ENCODE results near the gene DHRS13. TPM values are rescaled to one million over a fixed set of nuclear protein-coding genes. Genes with fewer than 3 reads are reported as not detected.

Gene DHRS13
- total RNA-seq, 8 experiments from 2014 or later: 2.2 to 14.4 (median 11.1) TPM

GRCh38 chr17:28873839-28874238 lies 29.0 kb downstream of the DHRS13 start:
- no peak overlapping the region for H3K4me3 ChIP-seq
- peaks cover 3 to 6% of the 10 kb centered on the region in 2 donors for H3K4me1 ChIP-seq (replicated peaks in 1 of 2)
- no peak overlapping the region for H3K27ac ChIP-seq
- ATAC-seq (replicated peaks in 6 of 8): no peak
- WGBS, 10 experiments: 69 to 93% (median 90%) methylated on average over 3 to 7 of the region's 7 CpGs
- in situ Hi-C loops (cut with MboI; ENCODE audit: low pct_unique_long_range_greater_than_20kb in 2 of 9, low sequenced_read_pairs in 9 of 9, unreplicated experiment in 9 of 9): loop anchor here in 1 of 9 experiments (25.0 kb wide), 1 partner anchor 112 kb away; no protein-coding TSS in a partner anchor

GRCh38 chr17:28871056-28871579 lies 31.8 kb downstream of the DHRS13 start:
- WGBS, 10 experiments: 80 to 100% (median 92%) methylated on average over 1 to 5 of the region's 6 CpGs; no CpG with 5 or more reads in 5 of the 10 experiments
- in situ Hi-C loops (cut with MboI; ENCODE audit: low pct_unique_long_range_greater_than_20kb in 2 of 9, low sequenced_read_pairs in 9 of 9, unreplicated experiment in 9 of 9): loop anchor here in 1 of 9 experiments (25.0 kb wide), 1 partner anchor 109 kb away; no protein-coding TSS in a partner anchor
- peaks cover 3 to 6% of the 10 kb centered on the region in 2 donors for H3K4me1 ChIP-seq (replicated peaks in 1 of 2)

GRCh38 chr17:28867276-28867675 lies 35.6 kb downstream of the DHRS13 start:
- ATAC-seq (replicated peaks in 6 of 8): no peak
- H3K27ac ChIP-seq: no peak overlapping the region
- in situ Hi-C loops (cut with MboI; ENCODE audit: low pct_unique_long_range_greater_than_20kb in 2 of 9, low sequenced_read_pairs in 9 of 9, unreplicated experiment in 9 of 9): loop anchor here in 1 of 9 experiments (25.0 kb wide), 1 partner anchor 105 kb away; no protein-coding TSS in a partner anchor
- no peaks in the 10 kb centered on the region for H3K4me1 ChIP-seq (replicated peaks in 1 of 2)
- WGBS, 10 experiments: 67 to 100% (median 91%) methylated on average over 1 to 7 of the region's 7 CpGs; no CpG with 5 or more reads in 1 of the 10 experiments
- H3K4me3 ChIP-seq: no peak overlapping the region

More at GRCh38 chr17:28871056-28871579, 31.8 kb downstream of the DHRS13 start:
- Histone ChIP-seq H3K27ac (no peak overlapping the region), H3K4me3 (no peak overlapping the region)
- ATAC-seq (replicated peaks in 6 of 8): no peak

DNA sequence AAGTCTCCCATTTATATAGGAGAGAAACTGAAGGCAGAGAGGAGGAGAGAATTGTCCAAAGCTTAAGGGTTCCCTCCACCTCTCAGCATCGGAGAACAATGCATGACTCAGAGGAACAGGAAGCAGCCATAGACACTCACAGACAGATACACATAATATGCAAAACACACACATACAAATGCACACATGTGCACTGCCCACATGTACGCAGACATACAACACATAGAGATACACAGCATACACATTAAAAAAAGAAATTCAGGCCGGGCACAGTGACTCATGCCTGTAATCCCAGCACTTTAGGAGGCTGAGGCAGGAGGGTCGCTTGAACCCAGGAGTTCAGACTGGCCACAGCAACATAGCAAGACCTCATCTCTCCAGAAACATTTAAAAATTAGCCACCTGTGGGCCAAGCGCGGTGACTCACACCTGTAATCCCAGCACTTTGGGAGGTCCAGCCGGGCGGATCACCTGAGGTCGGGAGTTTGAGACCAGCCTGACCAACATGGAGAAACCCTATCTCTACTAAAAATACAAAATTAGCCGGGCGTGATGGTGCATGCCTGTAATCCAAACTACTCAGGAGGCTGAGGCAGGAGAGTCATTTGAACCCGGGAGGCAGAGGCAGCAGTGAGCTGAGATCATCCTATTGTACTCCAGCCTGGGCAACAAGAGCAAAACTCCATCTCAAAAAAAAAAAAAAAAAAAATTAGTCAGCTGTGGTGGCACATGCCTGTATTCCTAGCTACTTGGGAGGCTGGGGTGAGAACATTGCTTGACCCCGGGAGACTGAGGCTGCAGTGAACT lies 36.7 kb downstream of the DHRS13 start:
- Histone ChIP-seq H3K27ac (no peak overlapping the region), H3K4me1 (replicated peaks in 1 of 2) (no peaks in the 10 kb centered on the region), H3K4me3 (no peak overlapping the region)
- 0 to 98% (median 67%) methylated on average over 1 to 11 of the region's 13 CpGs; no CpG with 5 or more reads in 1 of the 10 experiments for WGBS, 10 experiments
- ATAC-seq (replicated peaks in 6 of 8): peak in 5 of 8 experiments; percentile 24 to 89 (median 63)
- in situ Hi-C loops (cut with MboI; ENCODE audit: low pct_unique_long_range_greater_than_20kb in 2 of 9, low sequenced_read_pairs in 9 of 9, unreplicated experiment in 9 of 9): loop anchor here in 1 of 9 experiments (25.0 kb wide), 1 partner anchor 104 kb away; no protein-coding TSS in a partner anchor

GRCh38 chr17:28864991-28865849 lies 37.7 kb downstream of the DHRS13 start:
- in situ Hi-C loops (cut with MboI; ENCODE audit: low pct_unique_long_range_greater_than_20kb in 2 of 9, low sequenced_read_pairs in 9 of 9, unreplicated experiment in 9 of 9): loop anchor here in 1 of 9 experiments (25.0 kb wide), 1 partner anchor 103 kb away; no protein-coding TSS in a partner anchor
- WGBS, 10 experiments: 20 to 100% (median 60%) methylated on average over 1 to 10 of the region's 11 CpGs; no CpG with 5 or more reads in 1 of the 10 experiments
- H3K27ac ChIP-seq: peak overlapping the region in 1 of 2 donors; percentile 25
- peak in 3 of 8 experiments; percentile 41 to 67 (median 63) for ATAC-seq (replicated peaks in 6 of 8)
- H3K4me1 ChIP-seq (replicated peaks in 1 of 2): no peaks in the 10 kb centered on the region
- no peak overlapping the region for H3K4me3 ChIP-seq

DNA sequence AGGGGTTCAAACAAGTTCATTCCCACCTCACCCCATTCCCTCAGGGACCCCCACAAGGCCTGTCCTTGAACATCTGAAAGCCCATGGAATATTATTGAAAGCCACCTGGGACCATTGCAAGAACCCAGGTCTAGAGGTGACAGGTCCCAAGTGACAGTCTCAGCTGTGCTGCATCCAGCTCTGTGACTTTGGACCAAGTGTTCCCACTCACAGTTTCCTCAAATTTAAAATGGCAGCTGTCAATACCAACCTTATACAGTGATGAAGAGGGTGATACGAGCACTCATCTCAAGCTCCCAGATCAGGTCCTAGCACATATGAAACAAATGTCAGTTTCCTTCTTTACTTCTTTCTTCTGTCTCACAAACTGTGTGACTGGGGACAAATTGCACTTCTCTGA lies 38.9 kb downstream of the DHRS13 start:
- in situ Hi-C loops (cut with MboI; ENCODE audit: low pct_unique_long_range_greater_than_20kb in 2 of 9, low sequenced_read_pairs in 9 of 9, unreplicated experiment in 9 of 9): loop anchor here in 1 of 9 experiments (25.0 kb wide), 1 partner anchor 102 kb away; no protein-coding TSS in a partner anchor
- H3K4me1 ChIP-seq (replicated peaks in 1 of 2): no peaks in the 10 kb centered on the region
- H3K4me3 ChIP-seq: no peak overlapping the region
- no peak for ATAC-seq (replicated peaks in 6 of 8)
- no peak overlapping the region for H3K27ac ChIP-seq
- 80 to 100% (median 100%) methylated on average over 1 of the region's 1 CpG; no CpG with 5 or more reads in 5 of the 10 experiments for WGBS, 10 experiments

DNA sequence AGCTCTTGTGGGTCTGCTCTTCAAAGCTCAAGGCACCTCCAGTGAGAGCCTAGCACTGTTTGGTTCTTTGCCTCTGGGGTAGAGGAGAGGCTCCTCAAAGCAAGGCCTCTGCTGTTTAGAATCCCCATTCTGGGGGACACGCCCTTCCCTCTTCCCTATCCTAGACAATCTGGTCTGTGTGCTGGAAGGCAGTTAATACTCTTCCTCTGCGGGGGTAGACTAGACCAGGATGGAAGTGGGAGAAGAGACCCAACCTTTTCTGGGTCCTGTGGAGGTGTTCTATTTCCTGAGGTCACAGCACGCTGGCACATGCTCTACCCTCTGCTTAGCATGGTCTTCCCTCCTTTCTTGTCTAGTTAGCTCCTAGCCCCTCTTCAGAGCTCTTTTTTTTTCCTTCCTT lies 40.3 kb downstream of the DHRS13 start:
- Histone ChIP-seq H3K27ac (no peak overlapping the region), H3K4me1 (replicated peaks in 1 of 2) (no peaks in the 10 kb centered on the region), H3K4me3 (no peak overlapping the region)
- WGBS, 10 experiments: 84 to 100% (median 87%) methylated on average over 1 to 3 of the region's 3 CpGs; no CpG with 5 or more reads in 4 of the 10 experiments
- no peak for ATAC-seq (replicated peaks in 6 of 8)
- in situ Hi-C loops (cut with MboI; ENCODE audit: low pct_unique_long_range_greater_than_20kb in 2 of 9, low sequenced_read_pairs in 9 of 9, unreplicated experiment in 9 of 9): loop anchor here in 1 of 9 experiments (25.0 kb wide), 1 partner anchor 100 kb away; no protein-coding TSS in a partner anchor

DNA sequence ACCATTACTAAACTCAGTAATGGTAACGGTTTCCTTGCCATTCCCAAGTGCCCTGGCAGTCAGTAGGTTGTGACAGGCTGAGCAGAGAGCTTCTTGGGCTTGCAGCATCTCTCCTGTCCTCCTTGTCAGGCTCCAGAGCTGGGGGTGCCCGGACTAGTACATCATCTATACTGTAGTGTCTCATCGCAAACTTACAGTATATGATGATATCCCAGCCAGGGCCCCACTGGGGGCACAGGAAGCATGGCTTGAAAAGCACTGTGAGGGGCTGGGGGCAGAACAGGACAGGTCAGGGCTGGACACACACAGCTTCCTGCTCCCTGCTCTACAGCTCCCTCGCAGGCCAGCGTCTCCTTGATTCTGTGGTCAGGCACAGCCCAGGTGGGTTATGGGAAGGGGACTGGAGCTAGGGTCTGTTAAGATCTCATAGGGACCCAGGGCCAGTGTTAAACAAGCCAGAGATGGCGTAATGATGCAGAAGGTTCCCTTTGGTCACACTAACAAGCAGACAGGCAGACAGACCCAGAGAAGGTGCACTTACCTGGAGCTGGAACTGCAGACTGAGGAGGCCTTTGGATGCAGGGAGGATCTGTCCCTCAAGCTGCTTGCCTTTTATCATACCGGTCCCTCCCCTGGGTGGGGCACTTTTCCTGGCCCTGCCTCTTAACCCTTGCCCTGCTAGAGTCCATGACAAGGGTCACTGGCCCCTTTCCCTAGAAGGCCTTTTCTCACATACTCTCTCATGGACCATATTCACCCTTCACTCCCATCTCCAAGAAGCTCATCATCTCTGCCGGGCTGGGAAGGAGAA lies 41.3 kb downstream of the DHRS13 start:
- no peak overlapping the region for H3K4me3 ChIP-seq
- ATAC-seq (replicated peaks in 6 of 8): no peak
- in situ Hi-C loops (cut with MboI; ENCODE audit: low pct_unique_long_range_greater_than_20kb in 2 of 9, low sequenced_read_pairs in 9 of 9, unreplicated experiment in 9 of 9): loop anchor here in 1 of 9 experiments (25.0 kb wide), 1 partner anchor 99 kb away; no protein-coding TSS in a partner anchor

DNA sequence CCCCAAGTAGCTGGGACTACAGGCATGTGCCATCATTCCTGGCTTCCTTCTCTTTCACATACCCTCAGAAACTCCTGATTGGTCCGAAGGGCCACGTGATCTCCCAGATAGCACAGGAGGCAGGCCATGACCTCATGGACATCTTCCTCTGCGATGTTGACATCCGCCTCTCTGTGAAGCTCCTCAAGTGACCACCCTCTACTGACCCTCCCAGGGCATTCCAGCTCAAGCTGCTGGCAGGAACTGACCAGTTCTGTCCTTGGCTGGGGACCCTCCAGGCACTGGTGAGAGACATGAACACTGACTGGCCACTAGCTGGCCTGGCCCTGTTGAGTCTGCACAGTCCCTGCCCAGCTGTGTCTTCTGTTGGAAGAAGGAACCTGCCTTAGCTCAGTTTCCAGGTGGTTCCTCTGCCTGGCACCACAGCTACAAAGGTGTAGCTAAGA lies 42.5 kb downstream of the DHRS13 start:
- no peak overlapping the region for H3K4me3 ChIP-seq
- ATAC-seq (replicated peaks in 6 of 8): no peak
- H3K27ac ChIP-seq: no peak overlapping the region
- H3K4me1 ChIP-seq (replicated peaks in 1 of 2): peaks cover 0 to 4% of the 10 kb centered on the region in 2 donors
- in situ Hi-C loops (cut with MboI; ENCODE audit: low pct_unique_long_range_greater_than_20kb in 2 of 9, low sequenced_read_pairs in 9 of 9, unreplicated experiment in 9 of 9): loop anchor here in 1 of 9 experiments (25.0 kb wide), 1 partner anchor 98 kb away; no protein-coding TSS in a partner anchor
- WGBS, 10 experiments: 91 to 100% (median 98%) methylated on average over 1 to 4 of the region's 4 CpGs; no CpG with 5 or more reads in 6 of the 10 experiments

More for the DNA sequence above, 41.3 kb downstream of the DHRS13 start:
- H3K27ac ChIP-seq: no peak overlapping the region
- H3K4me1 ChIP-seq (replicated peaks in 1 of 2): no peaks in the 10 kb centered on the region
- 33 to 90% (median 43%) methylated on average over 2 to 5 of the region's 8 CpGs; no CpG with 5 or more reads in 5 of the 10 experiments for WGBS, 10 experiments

- no peak overlapping the region for H3K27ac ChIP-seq
- in situ Hi-C loops (cut with MboI; ENCODE audit: low pct_unique_long_range_greater_than_20kb in 2 of 9, low sequenced_read_pairs in 9 of 9, unreplicated experiment in 9 of 9): loop anchor here in 1 of 9 experiments (25.0 kb wide), 1 partner anchor 97 kb away; no protein-coding TSS in a partner anchor
These were observed 44.0 kb downstream of the DHRS13 start for GRCh38 chr17:28858801-28859355.

More at GRCh38 chr17:28858801-28859355, 44.0 kb downstream of the DHRS13 start:
- 61 to 80% methylated on average over 1 to 2 of the region's 2 CpGs; no CpG with 5 or more reads in 8 of the 10 experiments for WGBS, 10 experiments
- Histone ChIP-seq H3K4me3 (no peak overlapping the region), H3K4me1 (replicated peaks in 1 of 2) (peaks cover 3 to 7% of the 10 kb centered on the region in 2 donors)
- ATAC-seq (replicated peaks in 6 of 8): no peak

All from motor neuron (in vitro differentiated cells).